CD14-positive monocyte (primary cell): ENCODE measurements around the gene ARF6. TPM values are rescaled to one million over a fixed set of nuclear protein-coding genes. Genes with fewer than 3 reads are reported as not detected.
A peak's percentile ranks its signal among the peaks of the same experiment; 100 is the strongest.
"Not testable (repeated sequence)": the region's sequence is repeated elsewhere in the genome, so short reads cannot be mapped to it uniquely, and the experiment has no call there.

ENCODE experiments used
- DNase-seq, 3 donors: peaks; one replicate each; pipeline ENCODE4 v3.0.0-alpha.2; 2011 to 2022
- H2AFZ ChIP-seq: 2 replicates; pipeline ENCODE4 v1.6.0; 2012; ENCODE audit warnings: mild to moderate bottlenecking, low read depth, low read length, inconsistent platforms; ENCODE audit not compliant: insufficient read depth, poor library complexity, severe bottlenecking
- H3K27ac ChIP-seq, 2 donors: 1 replicate in 1 of 2; 2 replicates in 1 of 2; pipeline ENCODE4 v1.5.1; 2012 to 2013; ENCODE audit warnings: low read length in 2 of 2, control low read depth in 1 of 2, inconsistent platforms in 1 of 2, low read depth in 1 of 2, mild to moderate bottlenecking in 1 of 2
- H3K27me3 ChIP-seq, 2 donors: one replicate each; pipeline versions ENCODE4 v1.6.0 to v1.6.1; 2011 to 2013; ENCODE audit warnings: low read length in 2 of 2; ENCODE audit not compliant: control insufficient read depth in 2 of 2, insufficient read depth in 2 of 2
- H3K36me3 ChIP-seq, 2 donors: replicated peaks in 1 of 2; 1 replicate in 1 of 2; 2 replicates in 1 of 2; pipeline versions ENCODE4 v1.5.1 to v1.6.1; 2012 to 2013; ENCODE audit warnings: low read length in 2 of 2, control low read depth in 1 of 2, inconsistent platforms in 1 of 2, mild to moderate bottlenecking in 1 of 2; ENCODE audit not compliant: insufficient read depth in 2 of 2, control insufficient read depth in 1 of 2
- H3K4me1 ChIP-seq, 2 donors: 1 replicate in 1 of 2; 2 replicates in 1 of 2; pipeline versions ENCODE4 v1.5.1 to v1.6.1; 2012 to 2013; ENCODE audit warnings: low read length in 2 of 2, control low read depth in 1 of 2, inconsistent platforms in 1 of 2, mild to moderate bottlenecking in 1 of 2, moderate library complexity in 1 of 2; ENCODE audit not compliant: insufficient read depth in 2 of 2, control insufficient read depth in 1 of 2
- H3K4me2 ChIP-seq: replicated peaks from 2 replicates; pipeline ENCODE3; 2012; ENCODE audit warnings: low read length, moderate library complexity, mild to moderate bottlenecking; ENCODE audit not compliant: poor library complexity, severe bottlenecking; ENCODE audit errors: extremely low read depth
- H3K4me3 ChIP-seq, 3 experiments: fragments of 200-600 bp in 1 of 3; sonication (generic) in 1 of 3; replicated peaks in 1 of 3; 1 replicate in 2 of 3; 2 replicates in 1 of 3; pipeline ENCODE4 v1.5.1; 2011 to 2013; ENCODE audit warnings: low read length in 3 of 3, mild to moderate bottlenecking in 3 of 3, control low read depth in 2 of 3, low read depth in 2 of 3, inconsistent platforms in 1 of 3, moderate library complexity in 1 of 3
- H3K79me2 ChIP-seq: 2 replicates; pipeline ENCODE4 v1.6.0; 2012; ENCODE audit warnings: mild to moderate bottlenecking, control low read depth, inconsistent platforms, low read length, moderate library complexity; ENCODE audit not compliant: insufficient read depth
- H3K9ac ChIP-seq: 2 replicates; pipeline ENCODE4 v1.6.0; 2017; ENCODE audit warnings: low read length, mild to moderate bottlenecking; ENCODE audit not compliant: insufficient read depth, poor library complexity, severe bottlenecking
- H3K9me3 ChIP-seq, 2 donors: replicated peaks in 1 of 2; 1 replicate in 1 of 2; 2 replicates in 1 of 2; pipeline versions ENCODE4 v1.5.1 to v1.6.1; 2012 to 2013; ENCODE audit warnings: low read length in 2 of 2, control low read depth in 1 of 2; ENCODE audit not compliant: control insufficient read depth in 1 of 2, insufficient read depth in 1 of 2
- H4K20me1 ChIP-seq: 2 replicates; pipeline ENCODE4 v1.6.0; 2012; ENCODE audit warnings: mild to moderate bottlenecking, low read length, control low read depth, moderate library complexity; ENCODE audit not compliant: insufficient read depth
- H3K27ac Mint-ChIP-seq, 7 donors: one replicate each; pipeline ENCODE4 v1.8.0; 2020; ENCODE audit warnings: mild to moderate bottlenecking in 7 of 7, mixed read lengths in 7 of 7, moderate library complexity in 6 of 7, inconsistent platforms in 2 of 7
- H3K27me3 Mint-ChIP-seq, 3 donors: one replicate each; pipeline ENCODE4 v1.8.0; 2021 to 2022; ENCODE audit warnings: low read depth in 3 of 3, mild to moderate bottlenecking in 3 of 3, mixed read lengths in 3 of 3, moderate library complexity in 3 of 3, inconsistent platforms in 1 of 3
- H3K36me3 Mint-ChIP-seq, 2 donors: one replicate each; pipeline ENCODE4 v1.8.0; 2020; ENCODE audit warnings: mixed read lengths in 2 of 2, inconsistent platforms in 1 of 2, mild to moderate bottlenecking in 1 of 2
- H3K4me1 Mint-ChIP-seq: one replicate; pipeline ENCODE4 v1.8.0; 2020; ENCODE audit warnings: mild to moderate bottlenecking, mixed read lengths
- H3K4me3 Mint-ChIP-seq, 2 donors: one replicate each; pipeline ENCODE4 v1.8.0; 2020; ENCODE audit warnings: mild to moderate bottlenecking in 2 of 2, mixed read lengths in 2 of 2, moderate library complexity in 1 of 2
- H3K9me3 Mint-ChIP-seq, 7 donors: one replicate each; pipeline ENCODE4 v1.8.0; 2020 to 2022; ENCODE audit warnings: mixed read lengths in 7 of 7, mild to moderate bottlenecking in 6 of 7, moderate library complexity in 6 of 7, inconsistent platforms in 2 of 7
- CTCF ChIP-seq: fragments of 200-600 bp; IDR thresholded peaks from one replicate; pipeline ENCODE4 v1.8.0; 2022; ENCODE audit warnings: antibody characterized with exemption, mild to moderate bottlenecking
- whole genome bisulfite sequencing: methylation state at CpG from one replicate; pipeline ENCODE4 v1.1.5; 2013; ENCODE audit warnings: missing lambda C conversion rate; ENCODE audit not compliant: insufficient coverage; 5-methylcytosine and 5-hydroxymethylcytosine counted together
- intact Hi-C, 2 donors: fragments of 100-400 bp; cut with micrococcal nuclease; formaldehyde crosslinking; loops; one replicate each; pipeline versions ENCODE4 v1.15.0 to v1.15.1; 2023
- polyA plus RNA-seq, 3 donors: library from polyadenylated mRNA; depleted of rRNA in 1 of 3; unstranded in 2 of 3; stranded (reverse) in 1 of 3; fragments of 300-500 nt in 2 of 3; fragments of >200 nt in 1 of 3; fragmentation: Illumina TruSeq in 2 of 3; gene quantifications; 1 replicate in 2 of 3; 2 replicates in 1 of 3; pipeline ENCODE4 v1.2.3, GENCODE V29; 2012 to 2021

ARF6 gene
- polyA plus RNA-seq, 3 donors = 76.4 to 136 (median 120) TPM

- peak overlapping the region; percentile 87 to 89 for H3K4me3 Mint-ChIP-seq
Measured at GRCh38 chr14:49868720-49869114, 24.2 kb upstream of the ARF6 start.

GRCh38 chr14:49870908-49871307, 22.0 kb upstream of the ARF6 start:
- Histone ChIP-seq H3K79me2 (no peaks in the 10 kb centered on the region), H3K36me3 (no peaks in the 10 kb centered on the region), H3K4me3 (no peak overlapping the region), H4K20me1 (no peaks in the 10 kb centered on the region), H3K9ac (no peak overlapping the region), H3K9me3 (no peaks in the 10 kb centered on the region), H3K4me1 (peaks cover 32 to 35% of the 10 kb centered on the region in 2 donors), H3K4me2 (no peak overlapping the region), H3K27ac (no peak overlapping the region), H2AFZ (no peak overlapping the region), H3K27me3 (no peaks in the 10 kb centered on the region)
- intact Hi-C loops = no loop called here
- WGBS = no CpG with 5 or more reads among the region's 6 CpGs
- Mint-ChIP-seq H3K27me3 (no peaks in the 10 kb centered on the region), H3K4me1 (peaks cover 32% of the 10 kb centered on the region), H3K27ac (peak overlapping the region in 5 of 7 donors; percentile 89 to 99 (median 92)), H3K4me3 (no peak overlapping the region), H3K36me3 (no peaks in the 10 kb centered on the region), H3K9me3 (no peaks in the 10 kb centered on the region)
- no peak for TF ChIP-seq CTCF
- DNase-seq = no peak

More at GRCh38 chr14:49868720-49869114, 24.2 kb upstream of the ARF6 start:
- peak overlapping the region; percentile 26 for H2AFZ ChIP-seq
- Mint-ChIP-seq H3K27ac (peak overlapping the region; percentile 92 to 99 (median 98)), H3K36me3 (no peaks in the 10 kb centered on the region), H3K4me1 (peaks cover 32% of the 10 kb centered on the region), H3K27me3 (no peaks in the 10 kb centered on the region), H3K9me3 (no peaks in the 10 kb centered on the region)
- H3K36me3 ChIP-seq = no peaks in the 10 kb centered on the region
- no peaks in the 10 kb centered on the region for H3K27me3 ChIP-seq
- TF ChIP-seq CTCF = no peak
- peak overlapping the region; percentile 28 to 80 (median 70) for H3K4me3 ChIP-seq
- H3K9me3 ChIP-seq = no peaks in the 10 kb centered on the region
- peak overlapping the region; percentile 62 for H3K9ac ChIP-seq
- 67% methylated on average over 1 of the region's 5 CpGs for WGBS
- peak overlapping the region; percentile 66 to 96 for H3K27ac ChIP-seq
- H3K4me2 ChIP-seq = peak overlapping the region; percentile 80
- no peaks in the 10 kb centered on the region for H4K20me1 ChIP-seq
- DNase-seq = no peak
- intact Hi-C loops = loop anchor here in 1 of 2 donors (5.0 kb wide), 1 partner anchor 169 kb away; no protein-coding TSS in a partner anchor
- peaks cover 45 to 53% of the 10 kb centered on the region in 2 donors for H3K4me1 ChIP-seq
- H3K79me2 ChIP-seq = peaks cover 7% of the 10 kb centered on the region

- peaks cover 23 to 25% of the 10 kb centered on the region in 2 donors for H3K4me1 ChIP-seq
- H2AFZ ChIP-seq, H3K4me3 ChIP-seq, H3K79me2 ChIP-seq, H3K27ac ChIP-seq, H4K20me1 ChIP-seq, H3K4me2 ChIP-seq, H3K36me3 ChIP-seq, H3K4me3 Mint-ChIP-seq, intact Hi-C loops, H3K9ac ChIP-seq, H3K27me3 ChIP-seq, H3K27me3 Mint-ChIP-seq, H3K9me3 Mint-ChIP-seq, DNase-seq, H3K27ac Mint-ChIP-seq, H3K9me3 ChIP-seq, H3K36me3 Mint-ChIP-seq: not testable (repeated sequence)
- H3K4me1 Mint-ChIP-seq = peaks cover 23% of the 10 kb centered on the region
- 100% methylated on average over 1 of the region's 6 CpGs for WGBS
Measured at GRCh38 chr14:49873548-49873947, 19.3 kb upstream of the ARF6 start.
